Calu3 (cell line): ENCODE data around the gene EIF4A2. TPM values are rescaled to one million over a fixed set of nuclear protein-coding genes. Genes with fewer than 3 reads are reported as not detected.

Source experiments
- BruUV-seq: library from RNA; stranded (reverse); fragments of 400-500 nt; replicated peaks from 2 replicates; lab custom pipeline; 2021; lab: Mats Ljungman, UMichigan
- CTCF ChIA-PET: fragments of 300-600 bp; sonication (Branson Sonifier 250); formaldehyde crosslinking; loops from one replicate; lab custom pipeline; 2022; ENCODE audit warnings: antibody characterized with exemption; lab: Charles Lee
- DNase-seq: peaks from one replicate; pipeline ENCODE4 v3.0.0; 2022
- H3K27ac Mint-ChIP-seq: one replicate; pipeline ENCODE4 v1.8.0; 2022; ENCODE audit warnings: mixed read lengths; ENCODE audit not compliant: unreplicated experiment
- H3K27me3 Mint-ChIP-seq: one replicate; pipeline ENCODE4 v1.8.0; 2022; ENCODE audit warnings: mixed read lengths; ENCODE audit not compliant: unreplicated experiment
- H3K36me3 Mint-ChIP-seq: one replicate; pipeline ENCODE4 v1.8.0; 2022; ENCODE audit warnings: mild to moderate bottlenecking, moderate library complexity, mixed read lengths; ENCODE audit not compliant: insufficient read depth, unreplicated experiment
- H3K4me1 Mint-ChIP-seq: one replicate; pipeline ENCODE4 v1.8.0; 2022; ENCODE audit warnings: mild to moderate bottlenecking, low read depth, mixed read lengths; ENCODE audit not compliant: unreplicated experiment
- H3K4me3 Mint-ChIP-seq: one replicate; pipeline ENCODE4 v1.8.0; 2022; ENCODE audit warnings: mild to moderate bottlenecking, low read depth, moderate library complexity, mixed read lengths; ENCODE audit not compliant: unreplicated experiment
- H3K9me3 Mint-ChIP-seq: one replicate; pipeline ENCODE4 v1.8.0; 2022; ENCODE audit warnings: low read depth, mixed read lengths; ENCODE audit not compliant: unreplicated experiment
- CTCF ChIP-seq: fragments of 200-600 bp; IDR thresholded peaks from one replicate; pipeline ENCODE4 v1.8.0; 2022; ENCODE audit warnings: antibody characterized with exemption; ENCODE audit not compliant: unreplicated experiment
- intact Hi-C: fragments of 100-400 bp; cut with micrococcal nuclease; formaldehyde crosslinking; loops from one replicate; pipeline ENCODE4 v1.10.0; 2022; ENCODE audit not compliant: unreplicated experiment
- total RNA-seq: library from RNA; stranded (reverse); gene quantifications from 2 replicates; pipeline ENCODE4 v1.2.3, GENCODE V29; 2022

EIF4A2 gene
- total RNA-seq, 1 experiment from 2014 or later, result 593 TPM

GRCh38 chr3:186814100-186814499 lies 30.7 kb downstream of the EIF4A2 start:
- Mint-ChIP-seq H3K36me3 (no peaks in the 10 kb centered on the region), H3K4me1 (no peaks in the 10 kb centered on the region), H3K9me3 (no peaks in the 10 kb centered on the region), H3K4me3 (no peak overlapping the region), H3K27ac (no peak overlapping the region), H3K27me3 (no peaks in the 10 kb centered on the region)
- no peak for DNase-seq
- TF ChIP-seq CTCF, result no peak
- no TSS peak for BruUV-seq
- CTCF ChIA-PET, result interaction anchor here (0.7 to 1.4 kb wide), 2 partner anchors 62 to 197 kb away, joined by 4 to 6 read pairs; no protein-coding TSS in a partner anchor
- intact Hi-C loops, result no loop called here

- Mint-ChIP-seq H3K4me1 (no peaks in the 10 kb centered on the region), H3K27me3 (no peaks in the 10 kb centered on the region), H3K4me3 (no peak overlapping the region), H3K36me3 (no peaks in the 10 kb centered on the region), H3K27ac (no peak overlapping the region), H3K9me3 (no peaks in the 10 kb centered on the region)
- TF ChIP-seq CTCF, result no peak
- intact Hi-C loops, result no loop called here
- DNase-seq, result no peak
- CTCF ChIA-PET, result interaction anchor here (0.6 kb wide), 1 partner anchor 396 kb away, joined by 3 read pairs; no protein-coding TSS in a partner anchor
- BruUV-seq, result no TSS peak
These were observed 32.1 kb downstream of the EIF4A2 start for GRCh38 chr3:186815435-186815834.

- Mint-ChIP-seq H3K27ac (no peak overlapping the region), H3K27me3 (peaks cover 2% of the 10 kb centered on the region), H3K4me1 (no peaks in the 10 kb centered on the region), H3K4me3 (no peak overlapping the region), H3K36me3 (no peaks in the 10 kb centered on the region), H3K9me3 (no peaks in the 10 kb centered on the region)
- intact Hi-C loops, result no loop called here
- CTCF ChIA-PET, result interaction anchor here (0.7 kb wide), 1 partner anchor 145 kb away, joined by 3 read pairs; no protein-coding TSS in a partner anchor
- BruUV-seq, result no TSS peak
- no peak for TF ChIP-seq CTCF
- no peak for DNase-seq
These were observed 35.1 kb downstream of the EIF4A2 start for GRCh38 chr3:186818516-186818915.

GRCh38 chr3:186818956-186819355 lies 35.6 kb downstream of the EIF4A2 start:
- BruUV-seq, result no TSS peak

More at GRCh38 chr3:186818956-186819355, 35.6 kb downstream of the EIF4A2 start:
- TF ChIP-seq CTCF, result no peak
- Mint-ChIP-seq H3K9me3 (no peaks in the 10 kb centered on the region), H3K36me3 (no peaks in the 10 kb centered on the region), H3K4me1 (peaks cover 4% of the 10 kb centered on the region), H3K27ac (no peak overlapping the region), H3K4me3 (no peak overlapping the region), H3K27me3 (peaks cover 6% of the 10 kb centered on the region)
- no peak for DNase-seq
- CTCF ChIA-PET, result interaction anchor here (0.5 to 0.7 kb wide), 2 partner anchors 79 to 279 kb away, joined by 3 read pairs; no protein-coding TSS in a partner anchor
- intact Hi-C loops, result no loop called here
